OCI-LY1 (cell line): ENCODE results near the gene PRSS38.

Experiments used
- H2AFZ ChIP-seq: fragments of 200-600 bp; sonication (generic), shearing (Covaris generic); 2 replicates; pipeline ENCODE4 v1.6.0; 2014; ENCODE audit warnings: antibody characterized with exemption, mild to moderate bottlenecking, low read length
- H3F3A ChIP-seq: fragments of 200-600 bp; sonication (generic), shearing (Covaris generic); 2 replicates; pipeline ENCODE4 v1.6.0; 2014; ENCODE audit warnings: mild to moderate bottlenecking, antibody characterized with exemption, low read length, moderate library complexity; ENCODE audit not compliant: insufficient read depth
- H3K27ac ChIP-seq: fragments of 200-600 bp; sonication (generic); 2 replicates; pipeline ENCODE4 v1.5.1; 2014; ENCODE audit warnings: low read length, mixed run types, mild to moderate bottlenecking, low read depth; ENCODE audit not compliant: poor library complexity, severe bottlenecking
- H3K27me3 ChIP-seq: fragments of 200-600 bp; sonication (generic); 2 replicates; pipeline ENCODE4 v1.6.0; 2014; ENCODE audit warnings: antibody characterized with exemption, mild to moderate bottlenecking, low read length, moderate library complexity; ENCODE audit not compliant: insufficient read depth
- H3K36me3 ChIP-seq: fragments of 200-600 bp; sonication (generic); 2 replicates; pipeline ENCODE4 v1.6.1; 2014; ENCODE audit warnings: mild to moderate bottlenecking, antibody characterized with exemption, low read length, moderate library complexity, mixed read lengths; ENCODE audit not compliant: insufficient read depth
- H3K4me1 ChIP-seq: fragments of 200-600 bp; sonication (generic); 2 replicates; pipeline ENCODE4 v1.5.1; 2014; ENCODE audit warnings: mild to moderate bottlenecking, low read length, moderate library complexity; ENCODE audit not compliant: insufficient read depth, severe bottlenecking
- H3K4me2 ChIP-seq: fragments of 200-600 bp; sonication (generic), shearing (Covaris generic); 2 replicates; pipeline ENCODE4 v1.6.1; 2014; ENCODE audit warnings: low read length
- H3K4me3 ChIP-seq: fragments of 200-600 bp; sonication (generic); 2 replicates; pipeline ENCODE4 v1.5.1; 2014; ENCODE audit warnings: low read length, low read depth, mild to moderate bottlenecking, mixed read lengths; ENCODE audit not compliant: poor library complexity, severe bottlenecking
- H3K79me2 ChIP-seq: fragments of 200-600 bp; shearing (Covaris generic); 2 replicates; pipeline ENCODE4 v1.6.1; 2016; ENCODE audit warnings: mixed run types, low read length, mixed read lengths; ENCODE audit not compliant: insufficient read depth
- H3K9ac ChIP-seq: fragments of 200-600 bp; sonication (generic), shearing (Covaris generic); 2 replicates; pipeline ENCODE4 v1.6.1; 2014; ENCODE audit warnings: mild to moderate bottlenecking, low read length, mixed read lengths
- H3K9me2 ChIP-seq: fragments of 200-600 bp; sonication (generic), shearing (Covaris generic); 2 replicates; pipeline ENCODE4 v1.6.1; 2014; ENCODE audit warnings: low read depth, mild to moderate bottlenecking, low read length, mixed read lengths
- H3K9me3 ChIP-seq: fragments of 200-600 bp; shearing (Covaris generic); 2 replicates; pipeline ENCODE4 v1.6.1; 2014; ENCODE audit warnings: low read length, mixed read lengths
- H4K20me1 ChIP-seq: fragments of 200-600 bp; sonication (generic), shearing (Covaris generic); 2 replicates; pipeline ENCODE4 v1.6.0; 2016; ENCODE audit warnings: mild to moderate bottlenecking, low read length; ENCODE audit not compliant: insufficient read depth
- CTCF ChIP-seq: fragments of 200-600 bp; sonication (generic), shearing (Covaris generic); IDR thresholded peaks from 2 replicates; pipeline ENCODE4 v1.5.1; 2017; ENCODE audit warnings: mild to moderate bottlenecking, antibody characterized with exemption, low read length, moderate library complexity, mixed read lengths
- EZH2 ChIP-seq: fragments of 200-600 bp; sonication (generic), shearing (Covaris generic); IDR thresholded peaks from 2 replicates; pipeline ENCODE4 v1.8.0; 2017; ENCODE audit warnings: borderline replicate concordance, mixed run types, mild to moderate bottlenecking, antibody characterized with exemption, low read length, moderate library complexity, mixed read lengths

Gene PRSS38

DNA sequence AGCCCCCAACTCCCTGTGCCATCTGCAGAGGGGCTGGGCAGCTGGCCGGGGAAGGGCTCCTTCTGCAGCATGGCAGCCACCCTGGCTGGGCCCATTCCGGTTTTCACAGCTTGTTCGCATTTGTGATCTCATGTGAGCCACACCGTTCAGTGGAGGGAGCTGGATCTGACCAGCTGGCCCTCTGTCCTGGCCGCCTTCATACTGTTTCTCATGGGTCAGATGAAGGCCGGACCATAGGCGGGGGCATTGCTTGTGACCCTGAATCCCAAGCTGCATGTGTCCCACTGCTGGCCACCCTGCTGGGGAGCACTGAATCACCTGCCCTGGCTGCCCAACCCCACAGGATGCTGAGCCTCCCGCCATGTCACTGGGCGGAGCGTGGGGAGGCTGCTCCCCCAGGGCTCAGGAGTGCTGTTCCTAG lies 36.4 kb upstream of the PRSS38 start:
- H3K79me2 ChIP-seq, result no peaks in the 10 kb centered on the region
- no peaks in the 10 kb centered on the region for H3K9me3 ChIP-seq
- H3K9me2 ChIP-seq, result no peaks in the 10 kb centered on the region
- TF ChIP-seq CTCF (no peak), EZH2 (no peak)
- no peak overlapping the region for H3K4me3 ChIP-seq
- 0 out of 2 replicates have a peak, but pooled peaks cover 3% of the 10 kb centered on the region for H3K36me3 ChIP-seq
- no peaks in the 10 kb centered on the region for H4K20me1 ChIP-seq
- no peak overlapping the region for H3K27ac ChIP-seq
- H2AFZ ChIP-seq, result no peak overlapping the region
- no peak overlapping the region for H3K9ac ChIP-seq
- H3F3A ChIP-seq, result no peaks in the 10 kb centered on the region
- H3K27me3 ChIP-seq, result no peaks in the 10 kb centered on the region
- no peak overlapping the region for H3K4me2 ChIP-seq
- no peaks in the 10 kb centered on the region for H3K4me1 ChIP-seq

- 0 out of 2 replicates have a peak, but pooled peaks cover 3% of the 10 kb centered on the region for H3K36me3 ChIP-seq
- H3F3A ChIP-seq, result no peaks in the 10 kb centered on the region
- no peaks in the 10 kb centered on the region for H4K20me1 ChIP-seq
- H3K4me2 ChIP-seq, result no peak overlapping the region
- H3K4me1 ChIP-seq, result no peaks in the 10 kb centered on the region
- H3K79me2 ChIP-seq, result no peaks in the 10 kb centered on the region
- H3K9me2 ChIP-seq, result no peaks in the 10 kb centered on the region
- TF ChIP-seq CTCF, result no peak
- TF ChIP-seq EZH2, result no peak
- H3K9me3 ChIP-seq, result no peaks in the 10 kb centered on the region
- no peak overlapping the region for H3K4me3 ChIP-seq
- H3K27me3 ChIP-seq, result no peaks in the 10 kb centered on the region
- H3K27ac ChIP-seq, result no peak overlapping the region
- no peak overlapping the region for H3K9ac ChIP-seq
- no peak overlapping the region for H2AFZ ChIP-seq
These were observed 35.8 kb upstream of the PRSS38 start for GRCh38 chr1:227779685-227780084.

- no peaks in the 10 kb centered on the region for H3K9me3 ChIP-seq
- no peaks in the 10 kb centered on the region for H3K79me2 ChIP-seq
- no peak overlapping the region for H3K4me3 ChIP-seq
- H3K27me3 ChIP-seq, result no peaks in the 10 kb centered on the region
- H3K9ac ChIP-seq, result no peak overlapping the region
- no peaks in the 10 kb centered on the region for H3K4me1 ChIP-seq
- no peak overlapping the region for H3K27ac ChIP-seq
- H4K20me1 ChIP-seq, result no peaks in the 10 kb centered on the region
- no peaks in the 10 kb centered on the region for H3F3A ChIP-seq
- no peak overlapping the region for H2AFZ ChIP-seq
- H3K36me3 ChIP-seq, result 0 out of 2 replicates have a peak, but pooled peaks cover 3% of the 10 kb centered on the region
- no peaks in the 10 kb centered on the region for H3K9me2 ChIP-seq
- H3K4me2 ChIP-seq, result no peak overlapping the region
- TF ChIP-seq CTCF (no peak), EZH2 (no peak)
These were observed 35.1 kb upstream of the PRSS38 start for GRCh38 chr1:227780101-227781044.
